GM19467 (cell line): ENCODE results near the gene SMIM9.
"Not testable (repeated sequence)": the region's sequence is repeated elsewhere in the genome, so short reads cannot be mapped to it uniquely, and the experiment has no call there.

ENCODE experiments used
- ATAC-seq: cut with Tn5 transposase; IDR thresholded peaks from one replicate; pipeline ENCODE4 v1.9.1; 2021; ENCODE audit warnings: mild to moderate bottlenecking, moderate library complexity; ENCODE audit not compliant: unreplicated experiment

The SMIM9 gene

DNA sequence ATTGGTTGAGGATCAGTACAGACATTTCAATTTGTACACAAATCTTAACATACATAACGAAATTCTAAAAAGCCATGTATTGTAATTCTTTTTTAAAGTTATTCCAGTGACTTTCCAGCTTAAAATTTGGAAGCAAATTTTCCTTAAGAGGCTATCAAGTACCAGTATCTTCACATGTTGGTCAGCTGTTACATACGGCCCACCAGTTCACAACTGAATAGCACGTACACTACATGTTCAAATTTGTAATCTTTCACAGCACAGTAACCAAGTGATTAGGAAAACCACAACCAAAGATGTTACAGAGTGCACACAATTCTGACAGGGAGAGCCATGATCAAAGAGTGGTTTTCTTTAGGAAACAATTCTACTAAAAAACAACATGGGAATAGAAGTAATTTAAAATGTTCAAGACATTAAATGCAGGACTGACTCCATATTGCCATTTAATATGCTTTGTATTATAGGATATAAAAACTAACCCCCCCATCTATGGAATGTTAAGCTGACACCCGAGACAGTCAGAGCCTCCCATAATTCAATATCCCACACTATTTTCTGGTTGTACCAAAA is 18.1 kb downstream of the SMIM9 start:
- ATAC-seq = not testable (repeated sequence)

DNA sequence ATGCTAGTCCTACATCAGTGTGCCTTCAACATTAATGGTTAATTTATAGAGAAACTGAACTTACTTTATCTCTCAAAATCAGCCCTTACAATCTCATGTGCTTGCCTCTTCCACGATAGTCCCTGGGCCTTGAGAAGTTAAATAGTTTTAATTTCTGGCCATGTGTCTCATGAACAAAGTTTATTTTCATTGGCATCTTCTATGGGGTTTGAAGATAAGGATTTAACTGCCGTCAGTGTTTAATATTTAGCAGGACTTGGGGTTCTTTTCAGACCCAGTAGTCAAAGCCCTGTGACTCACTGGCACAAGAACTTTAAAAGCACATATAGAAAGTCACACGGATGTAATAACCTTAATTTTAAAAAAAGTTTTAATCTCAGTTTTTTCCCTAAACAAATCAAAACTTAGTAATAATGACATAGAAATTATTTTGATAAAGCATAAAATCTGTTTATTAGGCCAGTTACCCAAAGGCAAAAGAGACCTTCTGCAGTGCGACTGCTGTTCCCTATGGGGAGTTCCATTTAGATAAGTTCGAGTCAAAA is 19.1 kb downstream of the SMIM9 start:
- ATAC-seq = no peak

- ATAC-seq = no peak
Observed at GRCh38 chrX:154813801-154814200, 20.7 kb downstream of the SMIM9 start.

DNA sequence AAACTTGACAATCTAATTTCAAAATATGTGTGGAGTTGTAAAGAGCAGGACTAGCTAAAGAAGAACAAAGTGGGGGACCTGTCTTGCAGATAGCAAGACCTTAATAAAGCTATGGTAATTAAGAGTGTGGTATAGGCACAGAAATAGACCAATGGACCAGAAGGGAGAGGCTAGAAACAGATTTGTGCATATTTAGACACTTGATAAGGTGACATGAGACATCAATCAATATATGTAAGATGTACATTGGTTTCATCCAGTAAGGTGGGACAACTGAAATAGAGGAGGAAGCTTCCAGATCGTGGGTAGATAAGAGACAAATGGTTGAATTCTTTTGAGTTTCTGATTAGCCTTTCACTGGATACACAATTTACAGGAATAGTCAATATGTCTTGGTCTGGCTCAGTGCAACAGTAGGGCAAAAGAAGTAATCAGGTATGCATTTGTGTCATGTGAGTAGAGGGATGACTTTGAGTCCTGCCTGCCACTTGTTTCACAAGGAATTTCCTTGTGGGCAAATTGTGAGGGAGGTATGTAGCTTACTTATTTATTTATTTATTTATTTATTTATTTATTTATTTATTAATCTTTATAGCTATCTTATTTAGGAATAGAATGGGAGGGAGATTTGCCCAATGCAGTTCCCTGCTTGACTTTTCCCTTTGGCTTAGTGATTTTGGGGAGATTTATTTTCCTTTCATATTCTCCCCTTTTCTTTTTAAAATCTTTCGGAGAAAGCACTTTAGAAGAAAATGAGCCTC is 21.9 kb downstream of the SMIM9 start:
- no peak for ATAC-seq

- no peak for ATAC-seq
Observed at GRCh38 chrX:154809939-154810665, 24.4 kb downstream of the SMIM9 start.

GRCh38 chrX:154806837-154807501 is 27.5 kb downstream of the SMIM9 start:
- ATAC-seq = no peak

DNA sequence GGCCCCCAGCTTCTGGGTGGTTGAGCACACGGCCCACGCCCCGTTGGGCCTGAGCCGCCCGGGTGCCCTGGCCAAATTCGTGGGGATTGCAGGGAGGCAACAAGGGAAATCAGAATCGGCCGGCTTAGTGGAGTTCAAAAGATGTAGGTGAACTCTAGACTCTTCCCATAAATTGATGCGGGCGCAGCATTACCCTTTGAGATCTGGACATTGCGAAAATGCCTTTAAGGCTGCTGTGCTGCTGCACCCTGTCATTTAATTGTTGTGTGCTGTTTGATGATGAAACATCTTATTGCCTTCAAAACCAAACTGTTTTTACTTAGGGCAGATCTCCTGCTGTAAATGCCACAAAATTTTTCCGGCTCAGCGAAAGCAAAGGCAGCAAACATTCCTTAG is 28.8 kb downstream of the SMIM9 start:
- ATAC-seq = no peak

DNA sequence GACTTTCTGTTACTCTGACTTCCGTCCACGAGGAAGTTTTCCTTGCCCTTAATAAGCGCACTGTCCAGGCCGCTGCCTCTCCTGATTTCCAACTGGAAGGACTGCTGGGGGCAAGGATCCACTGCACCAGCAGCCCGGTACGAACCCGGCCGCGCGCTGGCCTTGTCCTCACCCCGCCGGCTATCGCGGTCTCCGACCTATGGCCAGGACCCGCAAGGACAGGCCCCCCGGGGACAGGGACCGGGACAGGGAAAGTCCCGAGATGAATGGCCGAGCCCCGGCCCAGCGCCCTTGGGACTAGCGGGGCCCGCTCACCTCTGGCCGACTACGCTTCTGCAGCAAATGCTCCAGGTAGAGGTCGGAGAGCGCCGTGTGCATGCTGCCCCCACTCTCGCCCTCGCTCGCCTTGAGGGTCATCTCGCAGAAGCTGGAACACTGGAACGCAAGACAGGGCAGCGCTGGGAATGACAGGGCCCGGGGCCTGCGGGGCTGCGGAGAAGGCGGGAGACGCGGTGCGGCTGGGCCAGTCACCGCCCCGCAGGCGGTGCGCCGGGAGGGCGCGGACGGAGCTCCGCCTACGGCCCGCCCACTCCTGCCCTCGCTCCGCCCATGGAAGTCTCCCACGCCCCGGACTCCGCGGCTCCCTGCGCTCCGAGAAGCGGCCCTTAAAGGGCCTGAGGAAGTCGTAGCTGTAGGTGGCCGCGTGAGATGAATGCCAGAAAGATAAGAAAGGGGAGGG is 29.3 kb downstream of the SMIM9 start, which contains the start of gene MPP1:
MPP1 (minus strand) TSS at position 529 of the 739 bp plus-strand sequence; CDS start at position 417, 112 bp downstream.
- ATAC-seq = peak; percentile 83

DNA sequence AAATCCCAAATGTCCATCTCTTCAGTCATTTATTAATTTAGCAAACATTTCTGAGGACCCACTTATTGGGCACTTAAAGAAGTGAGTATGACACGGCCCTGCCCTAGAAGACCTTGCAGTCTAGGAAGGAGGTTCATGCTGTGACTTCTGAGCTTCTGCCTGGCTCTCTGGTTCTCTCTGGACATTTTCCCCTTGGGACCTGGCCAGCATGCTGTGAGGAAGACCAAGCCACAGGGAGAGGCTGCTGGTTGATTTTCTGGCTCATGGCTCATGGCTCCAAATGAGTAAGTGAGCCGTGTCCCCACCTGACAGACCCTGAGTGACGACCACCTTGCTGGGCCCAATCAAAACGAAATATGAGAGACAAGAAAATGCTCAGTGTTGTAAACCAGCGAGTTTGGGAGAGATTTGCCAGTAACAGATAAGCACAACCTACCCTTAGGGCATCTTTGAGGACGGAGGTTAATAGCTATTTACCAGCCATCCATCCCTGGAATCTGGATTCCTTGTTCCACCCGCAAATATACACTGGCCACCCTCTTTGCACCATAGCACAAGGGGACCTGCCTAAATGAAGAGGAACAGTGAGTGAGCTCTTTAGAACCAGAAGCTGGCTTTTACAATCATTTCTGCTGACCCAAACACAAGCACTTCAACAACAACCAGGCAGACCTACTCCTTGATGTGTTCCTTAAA is 30.1 kb downstream of the SMIM9 start:
- ATAC-seq = no peak

DNA sequence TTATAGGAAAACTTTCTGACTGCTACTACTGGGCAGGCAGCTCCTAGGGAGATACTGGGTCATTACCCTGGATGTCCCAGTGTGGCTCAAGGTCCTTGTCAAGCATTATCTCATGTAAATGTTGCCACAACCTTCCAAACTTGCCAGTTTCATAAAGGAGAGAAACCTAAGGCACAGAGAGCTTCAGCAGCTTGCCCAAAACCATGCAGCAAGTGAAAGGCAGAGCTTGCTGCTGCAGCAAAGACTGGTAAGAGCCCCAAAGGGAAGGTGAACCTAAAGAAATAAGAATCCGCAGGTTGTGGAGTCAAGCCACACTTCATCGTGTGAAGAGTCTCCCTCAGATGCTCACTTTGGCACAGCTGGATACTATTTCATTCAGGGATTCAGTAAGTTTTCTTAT is 31.5 kb downstream of the SMIM9 start:
- ATAC-seq = no peak

GRCh38 chrX:154800478-154801210 is 33.8 kb downstream of the SMIM9 start:
- ATAC-seq = no peak

GRCh38 chrX:154799556-154800348 is 34.7 kb downstream of the SMIM9 start:
- ATAC-seq = no peak

DNA sequence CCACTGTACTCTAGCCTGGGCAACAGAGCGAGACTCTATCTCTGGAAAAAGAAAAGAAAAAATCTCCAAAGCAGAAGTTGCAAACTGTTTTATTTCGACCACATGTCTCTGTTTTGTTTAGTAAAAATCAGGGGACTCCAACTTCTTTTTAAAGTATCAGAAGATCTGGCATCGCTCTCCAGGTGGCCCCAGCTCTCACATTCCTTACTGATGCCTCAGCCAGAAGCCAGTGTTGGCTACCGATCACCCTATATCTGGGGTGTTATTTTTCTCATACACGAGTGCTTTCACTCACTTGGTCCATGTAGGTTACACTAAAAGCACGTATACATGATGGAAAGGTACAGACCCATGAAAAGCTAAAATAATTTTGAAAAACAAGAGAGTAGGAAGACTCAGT is 37.5 kb downstream of the SMIM9 start:
- ATAC-seq = no peak

GRCh38 chrX:154795016-154795415 is 39.4 kb downstream of the SMIM9 start:
- ATAC-seq = no peak

GRCh38 chrX:154793084-154793795 is 41.2 kb downstream of the SMIM9 start:
- ATAC-seq = no peak

- ATAC-seq = no peak
Observed at GRCh38 chrX:154791939-154792338, 42.5 kb downstream of the SMIM9 start.

- ATAC-seq = no peak
Observed at GRCh38 chrX:154791467-154791866, 43.0 kb downstream of the SMIM9 start.

DNA sequence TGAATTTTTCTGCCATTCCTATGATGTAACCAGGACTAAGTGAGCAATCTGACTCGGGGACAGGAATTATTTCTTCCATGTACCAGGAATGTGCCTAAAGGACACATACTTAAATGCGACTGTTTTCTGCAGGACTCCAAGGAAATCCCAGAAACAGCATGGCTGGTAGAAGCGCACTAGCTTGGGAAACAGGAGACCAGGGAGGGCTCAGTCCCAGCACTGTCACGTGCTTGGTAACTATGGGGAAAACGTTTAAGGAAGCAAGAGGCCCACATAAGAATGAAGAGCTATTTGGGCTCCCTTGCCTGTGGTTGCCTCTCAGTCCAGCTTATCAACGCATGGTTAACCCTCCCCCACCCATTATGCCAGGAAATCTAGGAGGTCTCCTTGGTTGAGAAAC is 48.7 kb downstream of the SMIM9 start:
- ATAC-seq = no peak
